Tibial nerve (tissue), 4 donors: ENCODE measurements around the gene CCDC85C. TPM values are rescaled to one million over a fixed set of nuclear protein-coding genes. Genes with fewer than 3 reads are reported as not detected.

Experiments
- DNase-seq, 2 donors: peaks; one replicate each; pipeline ENCODE4 v3.0.0-alpha.2; 2019; ENCODE audit warnings: low spot score in 2 of 2
- H3K27ac ChIP-seq, 4 donors: fragments of 200-600 bp; sonication (generic) in 3 of 4; one replicate each; pipeline ENCODE4 v1.5.1; 2017 to 2019; ENCODE audit warnings: mild to moderate bottlenecking in 1 of 4
- H3K27me3 ChIP-seq, 2 donors: fragments of 200-600 bp; sonication (generic) in 1 of 2; one replicate each; pipeline versions ENCODE4 v1.5.1 to v1.6.0; 2017 to 2019
- H3K36me3 ChIP-seq, 3 donors: fragments of 200-600 bp; sonication (generic); one replicate each; pipeline ENCODE4 v1.5.1; 2018 to 2019
- H3K4me1 ChIP-seq, 4 donors: fragments of 200-600 bp; sonication (generic) in 3 of 4; one replicate each; pipeline ENCODE4 v1.5.1; 2017 to 2019
- H3K4me3 ChIP-seq, 4 donors: fragments of 200-600 bp; sonication (generic) in 3 of 4; one replicate each; pipeline ENCODE4 v1.5.1; 2017 to 2019; ENCODE audit warnings: mild to moderate bottlenecking in 1 of 4, moderate library complexity in 1 of 4
- H3K9me3 ChIP-seq, 4 donors: fragments of 200-600 bp; sonication (generic) in 3 of 4; one replicate each; pipeline ENCODE4 v1.5.1; 2017 to 2019
- CTCF ChIP-seq, 5 experiments: fragments of 200-600 bp in 3 of 5; fragments of 450-650 bp in 2 of 5; sonication (generic) in 3 of 5; IDR thresholded peaks; one replicate each; pipeline ENCODE4 v1.5.1; 2016 to 2019; ENCODE audit warnings: antibody characterized with exemption in 5 of 5, mild to moderate bottlenecking in 3 of 5, moderate library complexity in 2 of 5
- EP300 ChIP-seq, 2 donors: sonication (generic); formaldehyde crosslinking; IDR thresholded peaks; one replicate each; pipeline ENCODE4 v1.6.1; 2017; ENCODE audit warnings: antibody characterized with exemption in 2 of 2, mild to moderate bottlenecking in 1 of 2
- POLR2A ChIP-seq, 2 donors: fragments of 450-650 bp; IDR thresholded peaks; one replicate each; pipeline ENCODE4 v1.6.1; 2017; ENCODE audit warnings: antibody characterized with exemption in 2 of 2, mild to moderate bottlenecking in 2 of 2, moderate library complexity in 2 of 2
- WGBS, 2 donors: methylation state at CpG; one replicate each; pipeline ENCODE4 v1.1.5; 2018; 5-methylcytosine and 5-hydroxymethylcytosine counted together
- total RNA-seq, 4 donors: library from RNA; depleted of rRNA; stranded (reverse); fragments of >200 nt; gene quantifications; one replicate each; pipeline ENCODE4 v1.1.0, GENCODE V29; 2016

Gene CCDC85C
- total RNA-seq, 4 donors from 2014 or later: 0.60 to 4.6 (median 1.8) TPM

DNA sequence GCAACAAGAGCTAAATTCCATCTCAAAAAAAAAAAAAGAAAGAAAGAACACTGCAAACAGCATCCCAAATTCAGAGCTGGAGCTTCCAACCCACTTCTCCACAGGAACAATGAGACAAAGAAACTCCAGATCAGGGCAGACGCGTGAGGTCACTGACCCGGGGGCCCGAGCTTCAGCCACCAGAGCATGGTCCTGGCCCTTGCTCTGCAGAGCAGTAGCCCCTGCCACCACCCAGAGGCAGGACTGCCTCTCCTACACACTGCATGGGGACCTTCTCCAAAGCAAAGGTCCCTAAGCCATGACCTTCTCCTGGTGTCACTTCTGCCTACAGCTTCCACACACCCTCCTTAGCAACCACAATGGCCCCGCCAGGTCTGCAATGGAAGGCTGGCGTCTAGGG, 69.7 kb downstream of the CCDC85C start:
- 67 to 73% methylated on average over 6 of the region's 6 CpGs for WGBS, 2 donors
- H3K9me3 ChIP-seq: no peaks in the 10 kb centered on the region
- H3K4me3 ChIP-seq: no peak overlapping the region
- H3K27me3 ChIP-seq: no peaks in the 10 kb centered on the region
- H3K27ac ChIP-seq: no peak overlapping the region
- no peak for TF ChIP-seq POLR2A (IDR thresholded peaks at IDR 0.05)
- TF ChIP-seq CTCF (IDR thresholded peaks at IDR 0.05): no peak
- no peak for TF ChIP-seq EP300 (IDR thresholded peaks at IDR 0.05)
- peaks cover 0 to 8% (median 0%) of the 10 kb centered on the region in 4 donors for H3K4me1 ChIP-seq
- no peak for DNase-seq
- H3K36me3 ChIP-seq: no peaks in the 10 kb centered on the region

- Histone ChIP-seq H3K36me3 (no peaks in the 10 kb centered on the region), H3K9me3 (no peaks in the 10 kb centered on the region), H3K4me1 (peaks cover 0 to 8% (median 0%) of the 10 kb centered on the region in 4 donors), H3K4me3 (no peak overlapping the region), H3K27me3 (no peaks in the 10 kb centered on the region), H3K27ac (no peak overlapping the region)
- no peak for TF ChIP-seq POLR2A (IDR thresholded peaks at IDR 0.05)
- no peak for TF ChIP-seq EP300 (IDR thresholded peaks at IDR 0.05)
- no peak for TF ChIP-seq CTCF (IDR thresholded peaks at IDR 0.05)
- WGBS, 2 donors: 84 to 91% methylated on average over 5 of the region's 5 CpGs
- no peak for DNase-seq
Measured at GRCh38 chr14:99532310-99532709, 71.7 kb downstream of the CCDC85C start.

DNA sequence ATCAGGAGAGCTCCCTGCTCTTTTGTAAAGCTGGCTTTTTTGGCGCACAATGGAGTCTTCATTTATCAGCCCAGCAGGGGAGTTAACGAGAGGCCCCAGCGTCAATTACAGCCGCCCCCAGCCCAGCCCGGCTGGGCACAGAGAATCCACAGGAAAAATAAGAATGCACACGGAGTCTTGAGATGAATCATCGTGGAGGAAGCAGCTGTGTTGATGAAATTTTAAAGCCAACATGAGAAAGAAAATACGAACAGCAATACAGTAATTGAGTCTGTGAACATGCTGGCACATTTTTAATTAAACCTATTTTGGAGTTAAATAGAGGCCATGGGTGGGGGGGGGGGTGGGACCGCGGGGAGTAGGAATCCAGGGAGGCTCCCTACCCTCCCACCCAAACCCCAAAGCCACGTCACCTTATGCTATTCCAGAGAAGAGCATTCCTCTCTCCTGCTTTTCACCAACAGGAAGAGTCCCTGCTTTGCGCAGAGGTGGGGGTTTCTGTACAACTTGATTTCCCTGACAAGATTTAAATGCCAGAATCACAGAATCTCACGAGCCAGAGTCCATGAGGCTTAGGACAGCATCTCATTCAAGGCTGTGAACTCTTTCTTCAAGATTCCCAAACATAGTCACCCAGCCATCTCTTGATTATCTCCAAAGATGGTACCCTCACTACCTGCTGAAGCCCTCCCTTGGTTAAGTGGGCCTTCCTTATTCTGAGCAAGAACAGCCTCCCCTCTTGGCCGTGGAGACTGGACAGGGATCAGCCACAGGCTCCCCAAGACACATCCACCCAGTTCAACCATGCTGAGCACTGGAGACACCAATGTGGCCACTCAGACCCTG, 72.5 kb downstream of the CCDC85C start:
- WGBS, 2 donors: 31 to 34% methylated on average over 14 of the region's 14 CpGs
- H3K27ac ChIP-seq: no peak overlapping the region
- H3K4me1 ChIP-seq: peaks cover 0 to 8% (median 0%) of the 10 kb centered on the region in 4 donors
- DNase-seq: no peak
- H3K27me3 ChIP-seq: no peaks in the 10 kb centered on the region
- H3K4me3 ChIP-seq: no peak overlapping the region
- H3K36me3 ChIP-seq: no peaks in the 10 kb centered on the region
- TF ChIP-seq POLR2A (IDR thresholded peaks at IDR 0.05) (no peak), CTCF (IDR thresholded peaks at IDR 0.05) (no peak), EP300 (IDR thresholded peaks at IDR 0.05) (no peak)
- no peaks in the 10 kb centered on the region for H3K9me3 ChIP-seq

GRCh38 chr14:99530407-99531155, 73.4 kb downstream of the CCDC85C start:
- H3K9me3 ChIP-seq: no peaks in the 10 kb centered on the region
- H3K4me3 ChIP-seq: no peak overlapping the region
- TF ChIP-seq POLR2A (IDR thresholded peaks at IDR 0.05) (no peak), CTCF (IDR thresholded peaks at IDR 0.05) (no peak), EP300 (IDR thresholded peaks at IDR 0.05) (no peak)
- DNase-seq: no peak
- no peak overlapping the region for H3K27ac ChIP-seq
- no peaks in the 10 kb centered on the region for H3K27me3 ChIP-seq
- no peaks in the 10 kb centered on the region for H3K36me3 ChIP-seq
- 83 to 84% methylated on average over 16 to 17 of the region's 19 CpGs for WGBS, 2 donors
- peaks cover 0 to 8% (median 0%) of the 10 kb centered on the region in 4 donors for H3K4me1 ChIP-seq

DNA sequence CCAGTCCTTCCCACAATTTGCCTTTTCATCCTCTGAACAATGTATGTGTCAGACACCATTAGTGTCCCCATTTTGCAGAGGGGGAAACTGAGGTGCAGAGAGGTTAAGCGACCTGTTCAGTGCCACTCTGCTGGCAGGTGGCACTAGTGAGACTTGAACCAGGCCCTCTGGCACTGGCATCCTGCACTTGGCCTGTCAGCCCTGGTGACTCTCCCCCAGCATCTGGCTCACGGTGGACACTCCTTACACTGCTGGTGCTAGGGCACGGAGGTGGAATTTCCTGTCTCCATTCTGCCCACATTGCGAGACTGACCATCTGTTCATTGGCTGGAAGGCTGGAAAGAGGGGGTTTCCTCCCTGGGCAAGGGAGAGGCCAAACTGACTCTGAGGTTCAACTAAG, 74.1 kb downstream of the CCDC85C start:
- no peaks in the 10 kb centered on the region for H3K9me3 ChIP-seq
- no peak overlapping the region for H3K27ac ChIP-seq
- no peak overlapping the region for H3K4me3 ChIP-seq
- no peak for DNase-seq
- H3K36me3 ChIP-seq: no peaks in the 10 kb centered on the region
- H3K27me3 ChIP-seq: no peaks in the 10 kb centered on the region
- TF ChIP-seq CTCF (IDR thresholded peaks at IDR 0.05) (no peak), POLR2A (IDR thresholded peaks at IDR 0.05) (no peak), EP300 (IDR thresholded peaks at IDR 0.05) (no peak)
- 89 to 90% methylated on average over 4 of the region's 4 CpGs for WGBS, 2 donors
- H3K4me1 ChIP-seq: peaks cover 0 to 12% (median 2%) of the 10 kb centered on the region in 4 donors
